OCI-LY1 (cell line): ENCODE measurements around the gene DNAH9.

Experiments used
- H2AFZ ChIP-seq: fragments of 200-600 bp; sonication (generic), shearing (Covaris generic); 2 replicates; pipeline ENCODE4 v1.6.0; 2014; ENCODE audit warnings: antibody characterized with exemption, mild to moderate bottlenecking, low read length
- H3F3A ChIP-seq: fragments of 200-600 bp; sonication (generic), shearing (Covaris generic); 2 replicates; pipeline ENCODE4 v1.6.0; 2014; ENCODE audit warnings: mild to moderate bottlenecking, antibody characterized with exemption, low read length, moderate library complexity; ENCODE audit not compliant: insufficient read depth
- H3K27ac ChIP-seq: fragments of 200-600 bp; sonication (generic); 2 replicates; pipeline ENCODE4 v1.5.1; 2014; ENCODE audit warnings: low read length, mixed run types, mild to moderate bottlenecking, low read depth; ENCODE audit not compliant: poor library complexity, severe bottlenecking
- H3K27me3 ChIP-seq: fragments of 200-600 bp; sonication (generic); 2 replicates; pipeline ENCODE4 v1.6.0; 2014; ENCODE audit warnings: antibody characterized with exemption, mild to moderate bottlenecking, low read length, moderate library complexity; ENCODE audit not compliant: insufficient read depth
- H3K36me3 ChIP-seq: fragments of 200-600 bp; sonication (generic); 2 replicates; pipeline ENCODE4 v1.6.1; 2014; ENCODE audit warnings: mild to moderate bottlenecking, antibody characterized with exemption, low read length, moderate library complexity, mixed read lengths; ENCODE audit not compliant: insufficient read depth
- H3K4me1 ChIP-seq: fragments of 200-600 bp; sonication (generic); 2 replicates; pipeline ENCODE4 v1.5.1; 2014; ENCODE audit warnings: mild to moderate bottlenecking, low read length, moderate library complexity; ENCODE audit not compliant: insufficient read depth, severe bottlenecking
- H3K4me2 ChIP-seq: fragments of 200-600 bp; sonication (generic), shearing (Covaris generic); 2 replicates; pipeline ENCODE4 v1.6.1; 2014; ENCODE audit warnings: low read length
- H3K4me3 ChIP-seq: fragments of 200-600 bp; sonication (generic); 2 replicates; pipeline ENCODE4 v1.5.1; 2014; ENCODE audit warnings: low read length, low read depth, mild to moderate bottlenecking, mixed read lengths; ENCODE audit not compliant: poor library complexity, severe bottlenecking
- H3K79me2 ChIP-seq: fragments of 200-600 bp; shearing (Covaris generic); 2 replicates; pipeline ENCODE4 v1.6.1; 2016; ENCODE audit warnings: mixed run types, low read length, mixed read lengths; ENCODE audit not compliant: insufficient read depth
- H3K9ac ChIP-seq: fragments of 200-600 bp; sonication (generic), shearing (Covaris generic); 2 replicates; pipeline ENCODE4 v1.6.1; 2014; ENCODE audit warnings: mild to moderate bottlenecking, low read length, mixed read lengths
- H3K9me2 ChIP-seq: fragments of 200-600 bp; sonication (generic), shearing (Covaris generic); 2 replicates; pipeline ENCODE4 v1.6.1; 2014; ENCODE audit warnings: low read depth, mild to moderate bottlenecking, low read length, mixed read lengths
- H3K9me3 ChIP-seq: fragments of 200-600 bp; shearing (Covaris generic); 2 replicates; pipeline ENCODE4 v1.6.1; 2014; ENCODE audit warnings: low read length, mixed read lengths
- H4K20me1 ChIP-seq: fragments of 200-600 bp; sonication (generic), shearing (Covaris generic); 2 replicates; pipeline ENCODE4 v1.6.0; 2016; ENCODE audit warnings: mild to moderate bottlenecking, low read length; ENCODE audit not compliant: insufficient read depth
- EZH2 ChIP-seq: fragments of 200-600 bp; sonication (generic), shearing (Covaris generic); IDR thresholded peaks from 2 replicates; pipeline ENCODE4 v1.8.0; 2017; ENCODE audit warnings: borderline replicate concordance, mixed run types, mild to moderate bottlenecking, antibody characterized with exemption, low read length, moderate library complexity, mixed read lengths
- TF ChIP-seq, protein P1 (sequence below): fragments of 200-600 bp; sonication (generic), shearing (Covaris generic); IDR thresholded peaks from 2 replicates; pipeline ENCODE4 v1.5.1; 2017; ENCODE audit warnings: mild to moderate bottlenecking, antibody characterized with exemption, low read length, moderate library complexity, mixed read lengths

Gene DNAH9

DNA sequence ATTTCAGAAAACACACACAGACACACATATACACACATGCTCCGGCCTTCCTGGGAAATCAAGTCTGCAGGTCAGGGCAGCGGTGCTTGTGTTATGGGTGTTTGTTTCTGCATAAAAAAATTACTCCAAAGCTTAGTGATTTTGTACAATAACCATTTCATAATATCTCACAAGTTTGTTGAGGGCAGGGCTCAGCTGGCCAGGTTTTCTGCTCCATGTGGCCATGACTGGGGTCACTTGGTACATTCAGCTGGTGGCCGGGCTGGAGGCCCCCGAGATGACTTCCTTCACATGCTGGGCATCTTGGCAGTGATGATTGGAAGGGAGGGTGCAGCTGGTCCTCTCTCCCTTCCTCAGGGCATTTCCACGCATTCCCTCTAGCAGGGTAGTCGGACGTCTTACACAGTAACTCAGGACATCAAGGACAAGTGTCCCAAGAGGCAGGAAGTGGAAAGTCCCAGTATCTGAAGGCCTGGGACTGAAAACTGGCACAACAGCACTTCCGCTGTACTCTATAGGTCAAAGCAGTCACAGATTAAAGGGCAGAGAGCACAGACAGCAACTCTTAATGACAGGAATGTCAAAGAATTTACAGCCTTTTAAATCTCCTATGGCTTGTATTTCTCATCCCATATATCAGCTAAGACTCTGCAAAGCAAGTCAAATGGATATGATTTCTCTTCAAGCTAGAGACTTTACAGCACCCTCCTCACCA is 271.6 kb downstream of the DNAH9 start:
- Histone ChIP-seq H3K27ac (no peak overlapping the region), H3K4me3 (no peak overlapping the region), H3K4me1 (no peaks in the 10 kb centered on the region), H3K9ac (no peak overlapping the region), H3K36me3 (no peaks in the 10 kb centered on the region), H3K9me3 (no peaks in the 10 kb centered on the region), H3F3A (no peaks in the 10 kb centered on the region), H3K27me3 (no peaks in the 10 kb centered on the region), H2AFZ (no peak overlapping the region), H3K79me2 (no peaks in the 10 kb centered on the region), H3K9me2 (no peaks in the 10 kb centered on the region), H4K20me1 (no peaks in the 10 kb centered on the region), H3K4me2 (no peak overlapping the region)
- TF ChIP-seq, protein P1, sequence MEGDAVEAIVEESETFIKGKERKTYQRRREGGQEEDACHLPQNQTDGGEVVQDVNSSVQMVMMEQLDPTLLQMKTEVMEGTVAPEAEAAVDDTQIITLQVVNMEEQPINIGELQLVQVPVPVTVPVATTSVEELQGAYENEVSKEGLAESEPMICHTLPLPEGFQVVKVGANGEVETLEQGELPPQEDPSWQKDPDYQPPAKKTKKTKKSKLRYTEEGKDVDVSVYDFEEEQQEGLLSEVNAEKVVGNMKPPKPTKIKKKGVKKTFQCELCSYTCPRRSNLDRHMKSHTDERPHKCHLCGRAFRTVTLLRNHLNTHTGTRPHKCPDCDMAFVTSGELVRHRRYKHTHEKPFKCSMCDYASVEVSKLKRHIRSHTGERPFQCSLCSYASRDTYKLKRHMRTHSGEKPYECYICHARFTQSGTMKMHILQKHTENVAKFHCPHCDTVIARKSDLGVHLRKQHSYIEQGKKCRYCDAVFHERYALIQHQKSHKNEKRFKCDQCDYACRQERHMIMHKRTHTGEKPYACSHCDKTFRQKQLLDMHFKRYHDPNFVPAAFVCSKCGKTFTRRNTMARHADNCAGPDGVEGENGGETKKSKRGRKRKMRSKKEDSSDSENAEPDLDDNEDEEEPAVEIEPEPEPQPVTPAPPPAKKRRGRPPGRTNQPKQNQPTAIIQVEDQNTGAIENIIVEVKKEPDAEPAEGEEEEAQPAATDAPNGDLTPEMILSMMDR, result no peak
- no peak for TF ChIP-seq EZH2

DNA sequence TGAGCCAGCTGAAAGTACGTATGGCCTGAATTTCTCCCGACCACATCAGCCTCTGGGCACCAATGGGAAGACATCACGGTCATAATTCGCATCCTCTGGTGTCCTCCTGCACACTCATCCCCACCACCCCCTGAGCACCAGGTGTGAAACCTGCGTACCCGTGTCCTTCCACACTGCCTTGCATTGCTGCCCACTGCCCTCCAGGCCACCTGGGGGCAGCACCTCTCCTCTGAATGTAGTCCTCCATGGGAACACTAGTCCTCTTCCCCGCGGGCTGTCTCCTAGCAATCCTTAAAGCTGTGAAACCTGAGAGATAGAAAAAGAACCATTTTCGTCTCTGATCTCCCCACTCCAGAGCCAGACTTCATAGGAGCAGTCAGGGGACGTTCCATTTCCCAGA is 273.5 kb downstream of the DNAH9 start:
- Histone ChIP-seq H3K79me2 (no peaks in the 10 kb centered on the region), H3K36me3 (no peaks in the 10 kb centered on the region), H3K4me3 (no peak overlapping the region), H3K9ac (no peak overlapping the region), H2AFZ (no peak overlapping the region), H3K27me3 (no peaks in the 10 kb centered on the region), H3K27ac (no peak overlapping the region), H3K4me2 (no peak overlapping the region), H3F3A (no peaks in the 10 kb centered on the region), H4K20me1 (no peaks in the 10 kb centered on the region), H3K4me1 (no peaks in the 10 kb centered on the region), H3K9me2 (no peaks in the 10 kb centered on the region), H3K9me3 (no peaks in the 10 kb centered on the region)
- TF ChIP-seq, protein P1, result no peak; the same call in 1 of the 2 replicates
- no peak for TF ChIP-seq EZH2

DNA sequence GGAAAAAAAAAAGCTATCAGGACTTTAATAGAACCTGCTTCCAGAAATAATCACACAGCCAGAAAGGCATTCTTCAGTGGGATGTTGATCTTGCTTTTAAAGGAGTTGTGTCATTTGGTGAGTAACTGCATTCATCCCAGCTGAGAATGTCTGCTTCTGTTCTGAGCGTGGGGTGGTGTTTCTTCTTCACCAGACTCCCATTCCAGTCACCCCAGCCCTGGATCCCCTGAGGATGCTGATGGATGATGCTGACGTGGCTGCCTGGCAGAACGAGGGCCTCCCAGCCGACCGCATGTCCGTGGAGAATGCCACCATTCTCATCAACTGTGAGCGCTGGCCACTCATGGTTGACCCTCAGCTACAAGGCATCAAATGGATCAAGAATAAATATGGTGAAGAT is 276.5 kb downstream of the DNAH9 start:
- H3K9me2 ChIP-seq, result no peaks in the 10 kb centered on the region
- no peak overlapping the region for H3K27ac ChIP-seq
- H3K79me2 ChIP-seq, result no peaks in the 10 kb centered on the region
- no peak overlapping the region for H3K4me2 ChIP-seq
- no peak overlapping the region for H2AFZ ChIP-seq
- no peaks in the 10 kb centered on the region for H3F3A ChIP-seq
- TF ChIP-seq, protein P1, result no peak
- no peak for TF ChIP-seq EZH2
- no peaks in the 10 kb centered on the region for H3K27me3 ChIP-seq
- H3K4me1 ChIP-seq, result no peaks in the 10 kb centered on the region
- H3K9ac ChIP-seq, result no peak overlapping the region
- no peaks in the 10 kb centered on the region for H3K36me3 ChIP-seq
- H3K4me3 ChIP-seq, result no peak overlapping the region
- H4K20me1 ChIP-seq, result no peaks in the 10 kb centered on the region
- H3K9me3 ChIP-seq, result no peaks in the 10 kb centered on the region
